Fibroblast of skin of left biceps (primary cell): Measurements from ENCODE around the gene ARMC9.

ENCODE experiments used
- DNase-seq, 2 experiments: peaks; one replicate each; pipeline ENCODE4 v3.0.0-alpha.2; 2013; ENCODE audit warnings: low read depth in 2 of 2

The ARMC9 gene

DNA sequence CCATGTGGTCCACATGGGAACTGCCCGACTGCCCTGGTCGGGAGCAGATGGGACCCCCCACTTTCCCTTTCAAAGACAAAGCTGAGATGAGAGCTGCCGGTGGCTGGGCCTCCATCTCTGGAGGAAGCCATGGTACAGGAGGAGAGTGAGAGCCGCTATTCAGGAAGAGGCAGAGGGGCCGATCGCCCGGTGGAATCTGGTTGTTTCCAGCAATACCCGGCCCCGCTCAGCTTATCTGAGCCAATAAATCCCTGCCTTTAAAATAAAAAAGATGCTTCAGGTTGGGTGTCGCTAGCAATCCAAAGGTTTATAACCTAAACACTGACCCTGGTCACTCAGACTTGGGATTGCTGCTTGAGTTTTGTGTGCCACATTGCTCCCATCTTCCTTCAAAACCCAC is 181.9 kb downstream of the ARMC9 start:
- DNase-seq, result no peak

DNA sequence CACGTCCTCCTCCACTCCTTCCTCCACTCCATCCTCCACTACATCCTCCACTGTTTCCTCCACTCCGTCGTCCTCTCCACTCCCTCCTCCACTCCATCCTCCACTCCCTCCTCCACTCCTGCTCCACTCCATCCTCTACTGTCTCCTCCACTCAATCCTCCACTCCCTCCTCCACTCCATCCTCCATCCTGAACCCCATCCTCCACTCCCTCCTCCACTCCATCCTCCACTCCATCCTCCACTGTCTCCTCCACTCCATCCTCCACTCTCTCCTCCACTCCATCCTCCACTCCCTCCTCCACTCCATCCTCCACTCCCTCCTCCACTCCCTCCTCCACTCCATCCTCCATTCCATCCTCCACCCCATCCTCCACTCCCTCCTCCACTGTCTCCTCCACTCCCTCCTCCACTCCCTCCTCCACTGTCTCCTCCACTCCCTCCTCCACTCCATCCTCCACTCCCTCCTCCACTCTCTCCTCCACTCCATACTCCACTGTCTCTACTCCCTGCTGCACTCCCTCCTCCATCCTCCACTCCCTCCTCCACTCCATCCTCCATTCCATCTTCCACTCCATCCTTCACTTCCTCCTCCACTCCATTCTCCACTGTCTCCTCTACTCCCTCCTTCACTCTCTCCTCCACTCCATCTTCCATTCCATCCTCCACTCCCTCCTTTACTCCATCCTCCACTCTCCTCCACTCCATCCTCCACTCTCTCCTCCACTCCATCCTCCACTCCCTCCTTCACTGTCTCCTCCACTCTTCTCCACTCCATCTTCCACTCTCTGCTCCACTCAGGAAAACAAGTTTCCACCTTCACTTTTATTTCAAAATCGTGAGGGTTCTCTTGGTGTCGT is 182.8 kb downstream of the ARMC9 start:
- DNase-seq, result no peak

DNA sequence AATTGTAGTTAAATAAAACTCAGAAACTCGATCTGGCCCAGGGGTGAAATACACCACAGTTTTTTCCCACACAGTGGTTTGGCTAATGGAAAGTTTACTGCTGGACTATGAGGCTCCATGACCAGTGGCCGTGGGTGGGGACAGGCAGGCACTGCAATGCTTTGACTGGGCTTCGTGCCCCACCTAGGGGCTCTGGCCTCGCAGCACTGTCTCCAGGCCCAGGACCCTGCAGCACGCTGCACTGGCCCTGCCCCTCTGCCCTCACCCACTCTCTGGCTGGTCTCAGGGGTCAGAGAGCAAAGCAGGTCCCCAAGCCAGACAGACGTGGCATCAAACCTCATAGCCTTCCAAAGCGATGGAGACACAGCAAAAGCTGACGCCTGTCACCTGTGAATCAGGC is 183.7 kb downstream of the ARMC9 start:
- DNase-seq, result no peak

DNA sequence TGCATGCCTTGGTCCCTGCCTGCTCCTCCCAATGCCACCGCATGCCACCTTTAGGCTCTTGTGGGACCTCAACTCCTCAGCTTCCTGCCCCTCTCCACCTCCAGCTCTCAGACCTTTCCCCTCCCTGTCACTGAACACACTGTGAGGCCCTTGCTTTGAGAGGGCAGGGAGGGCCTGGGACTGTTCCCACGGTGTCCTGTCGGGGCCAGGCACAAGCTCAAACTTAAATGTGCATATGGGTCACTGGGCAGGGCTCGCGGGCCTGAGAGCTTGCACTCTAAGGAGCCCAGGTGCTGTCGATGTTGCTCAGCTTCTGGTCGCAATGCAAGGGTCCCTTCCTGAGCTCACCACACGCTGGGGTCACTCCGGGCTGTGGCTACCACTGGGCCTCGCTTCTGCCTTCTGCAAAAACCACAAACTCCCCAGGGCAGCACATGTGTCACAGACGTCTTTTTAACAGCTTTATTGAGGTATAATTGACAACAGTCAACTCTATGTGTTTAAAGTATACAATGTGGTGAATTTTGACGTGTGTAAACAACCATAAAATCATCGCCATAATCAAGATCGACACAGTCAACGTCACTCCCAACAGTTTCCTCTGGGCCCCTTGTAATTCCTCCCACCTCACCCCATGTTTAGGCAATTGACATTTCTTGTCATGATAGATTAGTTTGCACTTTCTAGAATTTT is 185.1 kb downstream of the ARMC9 start:
- no peak for DNase-seq

DNA sequence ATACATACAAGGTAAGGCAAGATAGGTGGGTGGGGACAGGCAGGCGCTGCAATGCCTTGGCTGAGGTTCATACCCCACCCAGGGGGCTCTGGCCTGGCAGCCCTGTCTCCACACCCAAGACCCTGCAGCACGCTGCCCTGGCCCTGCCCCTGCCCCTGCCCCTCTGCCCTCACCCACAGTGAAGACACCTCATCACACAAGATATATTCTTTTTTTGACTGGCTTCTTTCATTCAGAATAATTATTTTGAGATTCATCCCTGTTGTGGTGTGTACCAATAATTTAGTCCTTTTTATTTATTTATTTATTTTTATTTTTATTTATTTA is 185.6 kb downstream of the ARMC9 start:
- DNase-seq, result no peak

DNA sequence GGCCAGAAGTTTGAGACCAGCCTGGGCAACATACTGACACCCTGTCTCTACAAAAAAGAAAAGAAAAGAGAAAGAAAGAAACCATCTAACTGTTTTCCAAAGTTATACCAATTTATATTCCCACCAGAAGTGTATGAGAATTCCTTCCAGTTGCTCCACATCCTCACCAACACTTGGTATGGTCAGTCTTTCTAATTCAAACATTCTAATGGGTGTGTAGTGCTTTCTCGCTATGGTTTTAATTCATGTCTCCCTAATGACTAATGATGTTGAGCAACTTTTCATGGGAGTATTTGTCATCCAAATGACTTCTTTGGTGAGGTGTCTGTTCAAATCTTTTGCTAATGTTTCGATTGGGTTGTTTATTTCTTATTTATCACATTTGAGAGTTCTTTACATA is 186.5 kb downstream of the ARMC9 start:
- no peak for DNase-seq

DNA sequence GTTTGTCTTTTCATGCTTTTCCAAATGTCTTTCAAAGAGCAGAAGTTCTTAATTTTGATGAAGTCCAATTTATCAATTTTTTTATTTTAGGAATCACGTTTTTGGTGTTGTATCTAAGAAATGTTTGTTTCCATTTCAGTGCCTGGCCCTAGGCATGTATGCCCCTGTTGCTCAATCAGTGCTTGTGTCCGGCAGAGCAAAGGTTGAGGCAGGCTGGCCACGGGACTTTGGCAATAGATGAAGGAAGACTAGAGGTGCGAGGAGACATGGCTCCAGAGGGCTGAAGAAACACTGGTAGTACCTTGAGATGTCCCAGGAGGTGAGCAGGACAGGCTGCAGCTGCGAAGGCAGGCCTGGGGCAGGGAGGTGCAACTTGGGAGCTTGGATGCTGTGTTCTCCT is 187.0 kb downstream of the ARMC9 start:
- DNase-seq, result no peak

DNA sequence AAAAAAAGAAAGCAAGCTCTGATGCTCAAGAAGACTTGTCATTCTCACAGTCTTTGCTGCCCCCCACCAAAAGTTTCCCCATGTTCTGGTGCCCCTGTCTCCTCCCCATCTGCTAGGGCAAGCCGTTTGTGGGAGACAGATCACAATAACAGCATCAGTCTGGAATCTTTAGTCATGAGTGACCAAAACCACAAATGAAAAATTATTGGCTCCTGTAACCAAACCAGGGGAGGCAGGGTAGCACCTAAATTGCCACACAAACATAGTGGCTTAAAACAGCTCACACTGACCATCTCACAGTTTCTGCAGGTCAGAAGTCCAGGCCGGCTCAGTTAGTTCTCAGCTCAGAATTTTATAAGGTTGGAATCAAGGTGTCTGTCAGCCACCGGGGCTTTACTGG is 188.0 kb downstream of the ARMC9 start:
- DNase-seq, result peak; percentile 6 to 15

DNA sequence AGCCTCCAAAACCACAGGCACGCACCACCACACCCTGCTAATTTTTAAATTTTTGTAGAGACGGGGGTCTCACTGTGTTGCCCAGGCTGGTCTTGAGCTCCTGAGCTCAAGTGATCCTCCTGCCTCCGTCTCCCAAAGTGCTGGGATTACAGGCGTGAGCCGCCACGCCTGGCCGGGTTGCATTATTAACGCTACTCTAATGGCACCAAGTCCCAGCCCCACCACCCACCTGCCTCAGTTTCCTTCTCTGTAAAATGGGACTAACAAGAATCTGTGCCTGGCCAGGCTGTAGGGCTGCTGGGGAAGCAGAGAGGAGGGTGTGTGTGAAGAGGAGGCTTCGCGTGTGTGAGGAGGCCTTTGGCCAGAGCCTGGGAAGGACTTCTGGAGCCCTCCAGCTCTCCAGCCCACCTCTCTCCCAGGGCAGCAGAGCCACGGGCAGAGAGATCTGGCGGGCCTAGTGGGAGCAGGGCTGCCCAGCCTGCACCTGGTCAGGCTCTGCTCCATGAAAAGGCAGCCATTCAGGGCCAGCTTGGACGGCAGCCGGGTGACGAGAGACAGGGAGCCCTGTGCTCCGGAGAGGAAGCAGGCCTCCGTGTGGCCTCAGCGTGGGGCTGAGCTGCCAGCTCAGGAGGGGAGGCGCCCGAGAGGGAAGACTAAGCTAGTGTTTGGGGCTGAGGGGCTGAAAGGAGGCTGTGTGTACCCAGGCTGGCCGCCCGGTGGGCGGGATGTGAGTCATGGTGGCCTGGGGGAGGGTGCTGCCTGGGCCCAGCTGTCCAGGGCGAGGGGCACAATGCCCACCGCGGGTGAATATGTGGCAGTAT is 189.7 kb downstream of the ARMC9 start:
- no peak for DNase-seq

DNA sequence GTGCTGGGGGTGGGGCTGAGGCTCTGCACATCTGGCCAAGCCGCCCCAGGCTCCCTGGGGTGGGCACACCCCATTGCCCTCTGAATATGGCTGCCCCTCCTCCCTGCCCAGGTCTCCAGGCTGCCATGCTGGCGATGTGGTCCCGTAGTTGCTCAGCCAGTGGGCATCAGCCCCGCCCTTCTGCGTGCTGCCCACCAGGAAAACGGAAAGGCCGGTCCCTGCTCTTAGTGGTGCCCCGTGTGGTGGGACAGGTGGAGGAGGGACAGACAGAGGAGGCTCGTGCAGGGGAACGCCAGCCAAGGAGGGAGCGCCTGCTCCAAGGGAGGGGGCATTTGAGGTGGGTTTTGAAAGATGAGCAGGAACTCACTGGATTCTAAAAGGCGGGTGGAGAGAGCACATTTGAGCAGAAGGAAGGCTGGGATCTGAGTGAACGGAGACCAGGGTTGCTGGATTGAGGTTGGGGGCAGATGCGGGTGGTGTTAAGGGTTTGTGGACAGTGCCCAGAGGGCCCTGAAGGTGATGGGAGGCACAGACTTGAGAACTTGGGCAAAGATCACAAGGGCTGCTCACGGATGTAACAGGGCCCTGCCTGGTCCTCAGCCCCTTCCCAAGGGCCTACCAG is 190.4 kb downstream of the ARMC9 start:
- no peak for DNase-seq

DNA sequence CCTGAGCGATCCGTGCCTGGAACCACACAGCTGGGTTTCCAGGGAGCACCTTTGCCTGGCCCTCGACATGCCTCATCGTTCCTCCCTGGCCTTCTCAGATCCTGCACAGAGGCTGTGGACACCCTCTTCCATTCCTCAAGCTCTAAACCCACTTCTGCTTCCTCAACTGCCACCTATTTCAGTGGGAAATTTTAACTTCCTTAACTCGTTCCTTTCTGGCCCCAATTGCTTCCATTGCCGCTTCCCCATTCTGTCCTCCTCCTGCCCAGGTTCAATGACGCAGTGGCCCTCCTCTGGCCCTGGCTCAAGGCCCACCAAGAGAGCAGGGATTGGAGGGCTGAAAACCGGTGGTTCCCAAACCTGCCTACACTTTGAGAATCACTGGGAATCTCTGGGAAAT is 192.2 kb downstream of the ARMC9 start:
- DNase-seq, result no peak

DNA sequence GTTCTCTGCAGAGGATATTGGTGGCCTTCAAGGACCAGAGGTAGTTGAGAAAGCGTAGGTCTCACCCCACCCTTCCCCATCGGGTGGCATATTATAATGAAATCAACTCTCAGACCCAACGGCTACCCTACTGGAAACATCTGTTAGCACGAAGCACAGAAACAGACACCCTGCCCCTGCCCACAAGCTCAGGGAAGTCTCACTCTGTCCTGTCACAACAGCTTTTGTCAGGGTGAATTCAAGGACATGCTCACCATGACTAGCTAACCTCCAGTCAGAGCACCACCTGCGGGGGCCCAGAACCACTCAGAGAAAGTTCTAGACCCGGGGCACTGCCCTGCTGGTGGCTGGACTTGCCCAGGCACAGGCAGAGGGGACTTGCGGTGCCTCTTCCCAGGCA is 193.6 kb downstream of the ARMC9 start:
- DNase-seq, result no peak

DNA sequence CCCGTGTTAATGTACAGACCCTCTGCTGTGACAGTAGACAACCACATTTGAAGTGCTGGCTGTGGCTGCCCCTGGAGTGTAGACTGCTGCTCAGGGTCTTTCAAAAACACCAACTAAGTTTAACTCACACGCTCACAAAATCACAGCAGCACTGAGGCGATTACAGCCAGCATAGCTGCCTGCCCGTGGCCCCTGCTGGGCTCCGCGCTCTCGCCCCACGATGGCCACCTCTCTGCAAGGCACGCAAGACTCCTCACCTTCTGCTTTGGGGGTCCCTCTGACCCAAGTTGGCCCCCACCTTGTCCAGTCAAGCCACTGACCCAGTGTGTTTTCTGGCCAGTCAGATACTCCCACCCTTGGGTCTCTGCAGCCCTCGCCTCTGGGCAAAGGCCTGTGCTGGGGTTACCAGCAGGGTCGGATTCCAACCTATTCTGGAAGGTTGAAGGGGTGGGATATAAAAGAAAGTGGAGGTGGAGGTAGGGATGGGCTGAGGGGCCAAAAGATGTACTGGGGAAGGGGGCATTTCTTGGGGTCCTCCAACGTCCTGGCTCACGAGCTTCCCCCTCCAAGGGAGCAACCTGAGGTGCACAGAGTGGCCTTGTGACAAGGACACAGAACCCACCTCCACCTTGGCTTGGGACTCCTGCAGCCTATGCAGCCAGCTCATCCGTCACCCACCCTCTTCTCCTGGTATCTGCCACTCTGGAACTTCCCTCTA is 194.2 kb downstream of the ARMC9 start:
- no peak for DNase-seq

DNA sequence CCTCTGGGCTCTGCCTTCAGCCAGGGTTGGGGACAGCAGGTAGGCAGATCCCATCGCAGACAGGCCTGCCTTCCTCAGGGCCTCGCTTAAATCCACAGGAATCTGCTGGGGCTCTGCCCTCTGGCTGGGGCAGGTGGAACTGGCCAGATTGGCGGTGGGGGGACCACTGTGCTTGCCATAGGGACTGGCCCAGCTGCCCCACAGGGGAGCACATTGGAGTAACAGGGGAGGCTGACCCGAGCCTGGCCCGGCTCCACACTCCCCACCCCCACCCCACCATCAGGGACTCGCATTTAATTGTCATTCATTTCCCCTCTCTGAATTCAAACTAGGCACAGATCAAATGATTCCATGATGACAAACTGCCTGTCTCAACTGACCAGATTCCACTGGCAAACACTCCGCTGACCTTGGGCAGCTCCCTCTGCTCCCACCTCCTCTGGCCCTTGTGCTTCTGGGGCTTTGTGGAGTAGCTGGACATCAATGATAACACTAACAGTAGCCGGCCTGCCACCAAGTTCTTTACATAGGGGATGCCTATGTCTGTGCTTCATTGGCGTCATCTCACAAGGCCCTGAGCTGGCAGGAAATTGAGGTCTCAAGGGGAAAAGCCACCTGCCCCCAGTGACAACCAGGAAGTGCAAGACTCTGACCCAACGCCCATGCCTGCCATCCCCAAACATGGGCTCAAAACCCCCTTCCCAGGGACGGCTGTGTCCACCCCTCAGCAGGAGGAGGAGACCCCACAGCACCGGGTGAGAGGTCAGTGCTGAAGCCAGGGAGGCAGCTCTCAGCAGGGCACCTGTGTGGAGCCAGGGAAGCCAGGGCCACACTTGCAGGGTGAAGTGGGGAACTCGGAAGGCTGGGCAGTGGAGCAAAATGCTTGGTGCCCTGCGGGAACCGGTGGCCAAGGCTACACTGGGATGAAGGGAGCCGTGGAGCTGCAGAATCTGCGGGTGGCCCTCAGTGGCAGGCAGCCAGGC is 195.0 kb downstream of the ARMC9 start:
- DNase-seq, result no peak

DNA sequence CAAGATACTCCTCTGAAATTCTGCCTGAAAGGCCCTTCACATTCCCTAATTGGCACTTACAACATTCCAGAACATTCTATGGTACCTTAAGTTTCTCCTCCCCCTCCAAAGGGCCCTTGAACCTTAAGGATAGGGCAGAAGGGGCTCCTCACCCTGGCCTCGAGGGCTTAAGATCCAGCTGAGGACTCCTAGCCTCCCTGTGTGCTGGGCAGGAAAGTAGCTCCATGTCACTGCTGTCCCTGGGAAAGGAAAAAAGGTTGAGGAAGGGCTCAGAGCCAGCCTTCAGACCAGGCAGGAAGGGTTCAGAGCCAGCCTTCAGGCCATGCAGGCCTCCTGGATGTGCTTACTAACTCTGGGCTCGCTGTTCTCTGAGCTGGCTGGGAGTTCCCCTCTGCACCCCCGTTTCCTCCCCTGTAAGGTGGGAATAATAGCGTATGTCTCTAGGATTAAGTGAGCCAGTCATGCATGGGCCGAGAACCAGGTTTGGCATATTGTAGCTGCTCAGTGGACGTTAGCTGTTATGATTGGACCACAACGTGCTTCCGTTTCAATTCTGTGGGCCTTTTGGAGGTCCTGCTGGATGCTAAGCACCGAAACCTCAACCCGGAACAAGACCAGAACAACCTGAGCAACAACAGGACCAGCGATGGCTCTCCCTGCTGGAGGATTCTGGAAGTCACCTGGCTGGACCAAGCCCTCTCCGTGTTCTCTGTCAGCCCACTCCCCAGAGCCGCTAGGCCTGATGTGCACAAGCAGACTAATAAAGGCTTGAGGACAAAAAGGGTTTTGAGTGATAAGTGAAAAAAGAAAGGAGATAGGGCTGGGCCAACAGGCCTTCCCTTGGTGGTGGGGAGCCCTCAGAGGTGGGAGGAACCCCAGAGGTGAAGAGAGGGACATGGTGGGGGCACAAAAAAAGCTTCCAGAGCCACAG is 196.0 kb downstream of the ARMC9 start:
- no peak for DNase-seq

DNA sequence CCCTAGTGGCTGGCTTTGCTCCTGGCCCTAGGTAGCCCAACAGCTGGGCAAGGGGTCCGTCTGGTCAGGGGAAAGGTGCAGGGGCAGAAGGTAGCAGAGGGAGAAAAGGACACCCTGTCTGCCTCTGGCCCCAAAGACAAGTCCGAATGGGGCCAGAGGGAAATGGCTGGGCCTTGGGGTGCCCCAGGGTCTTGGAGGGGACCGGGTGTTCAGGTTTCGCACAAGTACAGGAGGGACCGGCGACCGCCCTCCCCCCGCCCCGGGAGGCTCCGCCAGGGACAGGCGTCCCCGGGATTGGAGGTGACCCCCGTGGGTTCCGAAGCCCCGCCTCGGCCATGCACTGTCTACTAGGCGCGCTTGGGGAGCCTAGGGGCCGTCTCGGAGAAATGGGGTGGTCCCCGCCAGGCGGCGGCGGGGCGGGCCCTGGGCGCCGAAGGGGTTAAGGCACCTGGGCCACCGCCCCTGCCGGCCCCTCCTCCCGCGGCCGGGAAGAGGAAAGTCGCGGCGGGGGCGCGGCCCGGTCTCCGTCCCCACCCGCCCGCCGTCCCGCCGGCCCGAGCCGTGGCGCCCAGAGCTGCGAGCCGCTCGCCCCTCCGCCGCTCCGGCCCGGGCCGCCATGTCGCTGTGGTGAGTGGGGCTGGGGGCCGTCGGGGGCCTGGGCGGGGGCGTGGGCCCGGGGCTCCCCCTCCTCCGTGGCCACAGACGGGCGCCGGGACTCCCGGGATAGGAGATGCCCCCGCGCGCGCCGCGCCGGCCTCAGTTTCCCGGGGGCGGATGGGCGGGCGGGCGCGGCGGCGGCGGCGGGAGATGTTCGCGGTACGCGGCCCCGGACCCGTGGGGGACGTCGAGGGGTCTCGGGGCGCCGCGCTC is 197.0 kb downstream of the ARMC9 start, which contains the start of gene B3GNT7:
Gene B3GNT7 (plus strand): TSS at position 523 of the 870 bp plus-strand sequence. CDS start 94 bp downstream, at position 617.
- DNase-seq, result no peak

DNA sequence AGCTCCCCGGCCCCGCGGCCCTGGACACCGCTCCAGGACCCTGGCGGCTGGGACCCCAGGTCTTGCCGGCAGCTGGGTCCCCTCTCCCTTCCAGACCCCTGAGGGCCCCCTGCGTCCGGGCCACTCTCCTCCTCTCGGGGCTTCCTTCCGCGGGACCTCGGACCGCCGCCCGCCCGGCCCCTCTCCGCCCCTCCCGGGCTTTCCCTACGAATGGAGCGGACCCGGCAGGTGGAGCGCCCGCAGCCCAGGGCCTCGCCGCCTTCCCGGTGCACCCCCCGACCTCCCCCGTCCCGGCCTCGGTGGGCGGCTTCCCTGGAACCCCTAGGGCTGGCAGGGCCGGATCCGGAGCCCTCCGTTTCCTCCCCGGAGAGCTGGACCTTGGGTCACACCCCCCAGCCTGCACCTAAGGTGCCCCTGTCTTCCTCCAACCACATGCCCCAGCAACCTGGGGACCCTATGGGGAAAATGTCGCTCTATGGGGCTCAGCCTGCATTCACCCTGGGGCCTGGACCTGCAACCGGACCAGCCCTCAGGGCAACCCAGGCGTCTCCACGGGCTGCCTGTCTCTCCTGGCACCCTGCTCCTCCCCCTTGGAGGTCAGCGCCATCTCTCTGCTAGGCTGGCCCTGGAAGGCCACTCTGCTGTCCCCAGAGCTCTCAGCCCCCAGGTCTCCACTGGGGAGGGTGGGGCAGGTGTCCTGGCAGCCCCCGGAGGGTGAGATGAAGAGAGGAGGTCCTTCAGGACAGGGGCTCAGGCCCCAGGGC is 197.8 kb downstream of the ARMC9 start:
- DNase-seq, result no peak
